Measurements from ENCODE around the gene IFI27. TPM values are rescaled to one million over a fixed set of nuclear protein-coding genes. Genes with fewer than 3 reads are reported as not detected.

IFI27 gene
- total RNA-seq, 1 experiment from 2014 or later = 766 TPM

GRCh38 chr14:94124582-94125377, 14.2 kb downstream of the IFI27 start:
- intact Hi-C loops (cut with micrococcal nuclease; ENCODE audit: unreplicated experiment) = loop anchor here (5.0 kb wide), 1 partner anchor 57 kb away; no protein-coding TSS in a partner anchor
- TF ChIP-seq, protein P1, sequence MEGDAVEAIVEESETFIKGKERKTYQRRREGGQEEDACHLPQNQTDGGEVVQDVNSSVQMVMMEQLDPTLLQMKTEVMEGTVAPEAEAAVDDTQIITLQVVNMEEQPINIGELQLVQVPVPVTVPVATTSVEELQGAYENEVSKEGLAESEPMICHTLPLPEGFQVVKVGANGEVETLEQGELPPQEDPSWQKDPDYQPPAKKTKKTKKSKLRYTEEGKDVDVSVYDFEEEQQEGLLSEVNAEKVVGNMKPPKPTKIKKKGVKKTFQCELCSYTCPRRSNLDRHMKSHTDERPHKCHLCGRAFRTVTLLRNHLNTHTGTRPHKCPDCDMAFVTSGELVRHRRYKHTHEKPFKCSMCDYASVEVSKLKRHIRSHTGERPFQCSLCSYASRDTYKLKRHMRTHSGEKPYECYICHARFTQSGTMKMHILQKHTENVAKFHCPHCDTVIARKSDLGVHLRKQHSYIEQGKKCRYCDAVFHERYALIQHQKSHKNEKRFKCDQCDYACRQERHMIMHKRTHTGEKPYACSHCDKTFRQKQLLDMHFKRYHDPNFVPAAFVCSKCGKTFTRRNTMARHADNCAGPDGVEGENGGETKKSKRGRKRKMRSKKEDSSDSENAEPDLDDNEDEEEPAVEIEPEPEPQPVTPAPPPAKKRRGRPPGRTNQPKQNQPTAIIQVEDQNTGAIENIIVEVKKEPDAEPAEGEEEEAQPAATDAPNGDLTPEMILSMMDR (IDR thresholded peaks at IDR 0.05; ENCODE audit: unreplicated experiment) = no peak
- CTCF ChIA-PET = interaction anchor here (0.9 kb wide), 1 partner anchor 68 kb away, joined by 3 read pairs; no protein-coding TSS in a partner anchor

DNA sequence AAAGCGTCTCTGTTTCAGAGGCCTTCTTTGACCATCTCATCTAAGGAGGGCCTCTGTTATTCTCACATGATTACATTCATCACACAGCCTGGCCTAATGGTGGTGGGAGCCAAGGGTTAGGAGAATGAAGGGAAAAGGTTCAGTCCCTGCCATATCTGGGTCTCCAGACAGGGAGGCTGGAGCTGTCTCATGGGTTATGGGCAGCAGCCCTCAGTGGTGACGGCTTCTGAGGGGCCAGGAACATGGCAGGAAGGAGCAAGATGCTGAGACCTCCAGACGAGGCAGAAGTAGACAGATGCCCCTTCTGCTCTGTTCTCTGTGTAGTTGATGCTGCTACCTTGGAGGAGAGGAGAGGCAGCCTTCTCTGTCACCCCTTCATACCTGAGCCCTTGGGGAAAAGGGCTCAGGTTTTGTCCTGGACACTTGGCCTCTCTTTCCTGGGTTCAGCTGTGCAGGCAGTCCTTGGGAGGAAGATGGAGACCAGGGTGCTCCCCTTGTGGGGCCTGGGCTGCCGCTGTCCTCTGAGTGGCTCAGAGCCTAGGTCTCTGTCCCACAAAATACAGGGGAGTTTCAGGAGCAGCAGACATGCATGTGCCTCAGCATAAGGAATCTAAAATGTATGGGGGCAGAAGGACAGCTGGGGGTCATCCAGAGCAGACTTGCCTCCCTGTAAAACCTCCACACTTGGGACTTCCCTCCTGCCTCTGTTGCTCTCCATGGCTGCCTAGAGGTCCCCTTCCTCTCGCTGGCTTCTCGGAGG, 15.3 kb downstream of the IFI27 start:
- no peak for DNase-seq
- Mint-ChIP-seq H3K4me3 (ENCODE audit: low read depth, unreplicated experiment) (no peak overlapping the region), H3K36me3 (ENCODE audit: insufficient read depth, unreplicated experiment) (peaks cover 17% of the 10 kb centered on the region), H3K27me3 (ENCODE audit: unreplicated experiment) (peaks cover 7% of the 10 kb centered on the region), H3K4me1 (ENCODE audit: low read depth, unreplicated experiment) (peaks cover 25% of the 10 kb centered on the region), H3K9me3 (ENCODE audit: low read depth, unreplicated experiment) (peaks cover 2% of the 10 kb centered on the region), H3K27ac (ENCODE audit: unreplicated experiment) (no peak overlapping the region)
- TF ChIP-seq, protein P1 (IDR thresholded peaks at IDR 0.05; ENCODE audit: unreplicated experiment) = no peak
- intact Hi-C loops (cut with micrococcal nuclease; ENCODE audit: unreplicated experiment) = no loop called here
- CTCF ChIA-PET = no interaction called here
- no TSS peak for BruUV-seq (replicated peaks)

More at GRCh38 chr14:94124582-94125377, 14.2 kb downstream of the IFI27 start:
- H3K4me3 Mint-ChIP-seq (ENCODE audit: low read depth, unreplicated experiment) = no peak overlapping the region
- no peak for DNase-seq
- peaks cover 10% of the 10 kb centered on the region for H3K36me3 Mint-ChIP-seq (ENCODE audit: insufficient read depth, unreplicated experiment)
- H3K27ac Mint-ChIP-seq (ENCODE audit: unreplicated experiment) = no peak overlapping the region
- peaks cover 16% of the 10 kb centered on the region for H3K27me3 Mint-ChIP-seq (ENCODE audit: unreplicated experiment)
- peaks cover 2% of the 10 kb centered on the region for H3K9me3 Mint-ChIP-seq (ENCODE audit: low read depth, unreplicated experiment)
- peaks cover 16% of the 10 kb centered on the region for H3K4me1 Mint-ChIP-seq (ENCODE audit: low read depth, unreplicated experiment)
- no TSS peak for BruUV-seq (replicated peaks)

GRCh38 chr14:94126419-94126677, 15.8 kb downstream of the IFI27 start:
- TF ChIP-seq, protein P1 (IDR thresholded peaks at IDR 0.05; ENCODE audit: unreplicated experiment) = no peak
- H3K4me1 Mint-ChIP-seq (ENCODE audit: low read depth, unreplicated experiment) = peaks cover 25% of the 10 kb centered on the region
- no peak overlapping the region for H3K4me3 Mint-ChIP-seq (ENCODE audit: low read depth, unreplicated experiment)
- H3K27ac Mint-ChIP-seq (ENCODE audit: unreplicated experiment) = no peak overlapping the region
- H3K36me3 Mint-ChIP-seq (ENCODE audit: insufficient read depth, unreplicated experiment) = peaks cover 17% of the 10 kb centered on the region
- CTCF ChIA-PET = no interaction called here
- DNase-seq = no peak
- peaks cover 2% of the 10 kb centered on the region for H3K9me3 Mint-ChIP-seq (ENCODE audit: low read depth, unreplicated experiment)
- H3K27me3 Mint-ChIP-seq (ENCODE audit: unreplicated experiment) = peaks cover 2% of the 10 kb centered on the region
- BruUV-seq (replicated peaks) = no TSS peak
- intact Hi-C loops (cut with micrococcal nuclease; ENCODE audit: unreplicated experiment) = no loop called here

DNA sequence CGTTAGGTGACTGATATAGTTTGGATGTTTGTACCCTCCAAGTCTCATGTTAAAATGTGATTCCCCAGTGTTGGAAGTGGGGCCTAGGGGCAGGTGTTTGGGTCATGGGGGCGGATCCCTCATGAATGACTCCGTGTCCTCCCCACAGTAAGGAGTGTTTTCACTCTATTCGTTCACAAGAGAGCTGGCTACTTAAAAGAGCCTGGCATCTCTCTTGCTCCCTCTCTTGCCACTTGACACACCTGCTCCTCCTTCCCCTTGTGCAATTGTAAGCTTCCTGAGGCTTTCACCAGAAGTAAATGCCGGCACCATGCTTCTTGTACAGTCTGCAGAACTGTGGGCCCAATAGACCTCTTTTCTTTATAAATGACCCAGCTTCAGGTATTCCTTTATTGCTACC, 16.3 kb downstream of the IFI27 start:
- H3K27me3 Mint-ChIP-seq (ENCODE audit: unreplicated experiment) = no peaks in the 10 kb centered on the region
- DNase-seq = no peak
- CTCF ChIA-PET = no interaction called here
- intact Hi-C loops (cut with micrococcal nuclease; ENCODE audit: unreplicated experiment) = no loop called here
- TF ChIP-seq, protein P1 (IDR thresholded peaks at IDR 0.05; ENCODE audit: unreplicated experiment) = no peak
- H3K36me3 Mint-ChIP-seq (ENCODE audit: insufficient read depth, unreplicated experiment) = peaks cover 17% of the 10 kb centered on the region
- peaks cover 2% of the 10 kb centered on the region for H3K9me3 Mint-ChIP-seq (ENCODE audit: low read depth, unreplicated experiment)
- no peak overlapping the region for H3K4me3 Mint-ChIP-seq (ENCODE audit: low read depth, unreplicated experiment)
- no peak overlapping the region for H3K27ac Mint-ChIP-seq (ENCODE audit: unreplicated experiment)
- BruUV-seq (replicated peaks) = no TSS peak
- peaks cover 25% of the 10 kb centered on the region for H3K4me1 Mint-ChIP-seq (ENCODE audit: low read depth, unreplicated experiment)

Measured in Calu3 (cell line).